Cardiac fibroblast (primary cell): Measurements from ENCODE around the gene RUNX2.

Experiments
- DNase-seq, 2 donors: peaks; one replicate each; pipeline versions ENCODE4 v3.0.0 to v3.0.0-alpha.2; 2010; ENCODE audit warnings: low read depth in 2 of 2
- H3K4me3 ChIP-seq, 2 donors: replicated peaks in 1 of 2; 1 replicate in 1 of 2; 2 replicates in 1 of 2; pipeline ENCODE4 v1.5.1; 2011; ENCODE audit warnings: low read depth in 2 of 2, low read length in 2 of 2, mild to moderate bottlenecking in 2 of 2, moderate library complexity in 1 of 2
- CTCF ChIP-seq: IDR thresholded peaks from one replicate; pipeline ENCODE4 v1.5.1; 2011; ENCODE audit warnings: low read depth, mild to moderate bottlenecking, low read length, inconsistent platforms

Gene RUNX2

GRCh38 chr6:45422503-45423110, 94.5 kb downstream of the RUNX2 start:
- peak; percentile 63 to 71 for DNase-seq
- peak overlapping the region; percentile 86 to 95 for H3K4me3 ChIP-seq
- TF ChIP-seq CTCF, result no peak

- DNase-seq, result peak in 1 of 2 donors; percentile 38
- TF ChIP-seq CTCF, result no peak
- H3K4me3 ChIP-seq, result peak overlapping the region; percentile 86 to 95
Measured at GRCh38 chr6:45423111-45423823, 95.1 kb downstream of the RUNX2 start.

GRCh38 chr6:45423824-45424450, 95.8 kb downstream of the RUNX2 start:
- H3K4me3 ChIP-seq, result peak overlapping the region; percentile 86 to 95
- peak in 1 of 2 donors; percentile 47 for DNase-seq
- no peak for TF ChIP-seq CTCF

GRCh38 chr6:45424451-45424861, 96.3 kb downstream of the RUNX2 start:
- peak overlapping the region; percentile 86 to 95 for H3K4me3 ChIP-seq
- no peak for DNase-seq
- no peak for TF ChIP-seq CTCF

GRCh38 chr6:45426251-45426650, 98.1 kb downstream of the RUNX2 start:
- no peak overlapping the region for H3K4me3 ChIP-seq
- no peak for TF ChIP-seq CTCF

GRCh38 chr6:45427726-45428125, 99.6 kb downstream of the RUNX2 start:
- no peak overlapping the region for H3K4me3 ChIP-seq
- no peak for DNase-seq
- TF ChIP-seq CTCF, result no peak

More at GRCh38 chr6:45426251-45426650, 98.1 kb downstream of the RUNX2 start:
- DNase-seq, result no peak
